KOPT-K1 (cell line): ENCODE data around the gene THEM4.
"Not testable (repeated sequence)": the region's sequence is repeated elsewhere in the genome, so short reads cannot be mapped to it uniquely, and the experiment has no call there.

Experiments used
- H3K27ac ChIP-seq: fragments of 200-600 bp; sonication (generic); 2 replicates; pipeline ENCODE4 v1.5.1; 2016; ENCODE audit warnings: antibody characterized with exemption, mild to moderate bottlenecking, low read depth, low read length; ENCODE audit not compliant: poor library complexity, severe bottlenecking
- H3K36me3 ChIP-seq: fragments of 200-600 bp; sonication (generic); 2 replicates; pipeline ENCODE4 v1.5.1; 2017; ENCODE audit warnings: antibody characterized with exemption, mild to moderate bottlenecking, low read length, moderate library complexity; ENCODE audit not compliant: insufficient read depth
- H3K9me3 ChIP-seq: fragments of 200-600 bp; sonication (generic); 2 replicates; pipeline ENCODE4 v1.5.1; 2017; ENCODE audit warnings: antibody characterized with exemption, low read length, mild to moderate bottlenecking; ENCODE audit not compliant: insufficient read depth, poor library complexity, severe bottlenecking

THEM4 gene

DNA sequence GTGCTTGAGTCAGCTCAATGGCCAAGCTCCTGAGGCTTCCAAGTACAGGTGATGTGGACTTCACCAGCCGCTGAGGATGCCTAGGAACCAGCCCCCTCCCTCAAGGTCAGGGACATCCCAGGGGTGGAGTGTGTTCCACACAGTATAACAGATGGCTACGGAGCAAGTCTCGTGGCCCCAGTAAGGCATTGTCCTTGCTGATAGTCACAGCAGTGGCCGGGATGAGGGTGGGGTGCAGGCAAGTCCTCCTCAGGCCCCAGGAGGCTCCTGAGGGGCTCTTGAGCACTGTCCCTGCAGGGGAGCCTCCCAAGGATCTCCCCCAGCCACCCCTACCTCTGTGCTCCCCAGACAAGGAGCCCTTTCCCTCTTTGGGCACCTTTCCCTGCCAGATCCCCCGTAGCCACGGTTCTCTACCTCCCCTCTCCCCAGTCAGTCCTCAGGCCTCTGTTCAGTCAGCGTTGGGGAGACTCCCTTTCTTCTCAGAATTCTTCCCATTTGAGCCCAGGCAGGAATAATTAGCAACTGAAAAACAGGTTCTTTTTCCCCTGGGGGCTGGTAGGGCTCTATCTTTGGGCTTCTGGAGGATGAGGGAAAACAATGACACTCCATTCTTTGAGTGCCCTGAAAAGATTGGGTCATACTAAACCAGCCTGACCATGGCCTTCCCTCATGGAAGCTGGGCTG, 48.7 kb downstream of the THEM4 start:
- H3K36me3 ChIP-seq: no peaks in the 10 kb centered on the region
- H3K9me3 ChIP-seq: no peaks in the 10 kb centered on the region
- no peak overlapping the region for H3K27ac ChIP-seq

DNA sequence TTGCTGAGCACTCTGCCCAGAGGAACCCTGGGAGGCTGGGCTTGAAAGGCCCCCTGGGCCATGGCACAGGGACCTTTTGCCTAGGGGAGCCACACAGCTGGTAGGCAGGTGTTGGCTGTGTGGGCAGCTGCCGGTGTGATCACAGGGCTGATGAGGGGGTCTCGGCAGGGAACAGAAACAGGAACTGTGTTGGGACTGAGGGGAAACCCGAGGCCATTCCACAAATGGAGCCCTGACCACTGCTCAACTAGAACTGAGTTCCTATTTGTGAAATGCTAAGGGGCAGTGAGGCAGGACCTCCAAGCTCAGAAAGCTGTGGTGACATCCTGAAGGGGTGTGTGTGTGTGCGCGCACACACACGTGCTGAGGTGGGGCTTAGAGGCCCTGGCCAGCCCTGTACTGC, 49.4 kb downstream of the THEM4 start:
- Histone ChIP-seq H3K36me3 (no peaks in the 10 kb centered on the region), H3K27ac (no peak overlapping the region), H3K9me3 (no peaks in the 10 kb centered on the region)

DNA sequence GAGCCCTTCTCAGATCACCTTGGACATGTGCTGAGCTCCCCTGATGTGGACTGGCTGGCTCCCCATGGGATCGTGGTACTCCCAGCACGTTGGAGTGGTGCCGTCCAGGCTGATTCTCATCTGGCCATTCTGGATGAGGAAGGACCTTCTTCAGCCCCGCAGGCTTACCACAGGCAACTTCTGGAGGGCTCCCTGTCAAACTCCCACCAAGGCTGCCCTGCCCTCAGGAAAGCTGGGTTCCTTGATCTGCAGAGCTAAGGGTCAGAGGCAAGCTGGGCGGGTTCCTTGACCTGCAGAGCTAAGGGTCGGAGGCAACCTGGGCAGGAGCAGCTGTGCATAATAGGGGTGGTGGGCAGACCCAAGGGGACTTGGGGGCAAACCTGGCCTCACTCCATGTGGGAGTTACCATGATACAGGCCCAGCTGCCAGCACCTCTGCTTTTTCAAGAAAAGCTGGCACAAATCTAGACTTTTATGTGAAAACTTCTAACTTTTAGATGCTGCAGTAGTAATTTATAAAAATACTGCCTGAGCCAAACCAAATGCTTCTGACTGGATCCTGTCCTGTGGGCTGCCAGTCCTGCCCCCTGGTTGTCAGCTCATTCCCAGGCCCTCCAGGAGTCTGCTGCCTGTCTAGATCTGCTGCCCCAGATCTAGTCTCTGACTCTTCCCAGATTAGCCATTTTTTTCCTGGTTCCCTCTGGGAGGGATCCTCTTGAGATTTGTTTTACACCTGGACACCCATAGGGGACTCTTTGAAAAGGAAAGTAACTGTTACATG, 50.2 kb downstream of the THEM4 start:
- no peaks in the 10 kb centered on the region for H3K9me3 ChIP-seq
- no peaks in the 10 kb centered on the region for H3K36me3 ChIP-seq
- no peak overlapping the region for H3K27ac ChIP-seq

DNA sequence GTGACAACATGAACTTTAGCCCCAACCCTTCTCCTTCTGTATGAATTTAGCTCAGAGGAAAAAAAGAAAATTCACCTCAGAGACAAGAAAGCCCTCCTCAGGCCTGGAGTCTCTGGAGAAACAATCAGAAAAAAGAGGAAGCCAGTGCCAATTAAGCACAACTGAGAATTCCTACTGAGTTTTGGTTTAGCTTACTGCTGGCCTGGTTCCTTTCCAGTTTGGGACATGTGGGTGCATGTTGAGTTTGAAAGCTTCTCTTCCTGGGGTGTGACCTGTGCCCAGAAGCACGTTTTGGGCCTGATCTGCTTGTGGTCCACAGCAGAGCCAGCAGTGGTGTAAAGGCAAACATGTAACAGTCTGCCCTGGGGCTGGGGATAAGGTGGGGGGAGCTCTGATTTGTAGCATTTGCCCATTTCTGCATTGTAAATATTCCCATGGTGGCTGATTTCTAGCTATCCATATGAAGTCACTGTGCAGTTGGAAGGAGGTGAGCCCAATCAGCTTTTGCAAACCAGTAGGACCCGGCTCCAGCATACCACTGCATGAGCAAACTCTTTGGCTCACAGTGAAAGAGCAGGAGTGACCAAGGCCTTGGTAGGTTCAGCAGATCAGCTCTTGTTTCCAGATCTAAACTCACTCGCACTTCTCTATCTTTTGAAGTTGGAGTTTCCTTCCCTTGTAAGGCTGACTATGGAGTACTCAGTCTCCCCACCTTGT, 51.1 kb downstream of the THEM4 start:
- Histone ChIP-seq H3K27ac (no peak overlapping the region), H3K36me3 (no peaks in the 10 kb centered on the region), H3K9me3 (no peaks in the 10 kb centered on the region)

DNA sequence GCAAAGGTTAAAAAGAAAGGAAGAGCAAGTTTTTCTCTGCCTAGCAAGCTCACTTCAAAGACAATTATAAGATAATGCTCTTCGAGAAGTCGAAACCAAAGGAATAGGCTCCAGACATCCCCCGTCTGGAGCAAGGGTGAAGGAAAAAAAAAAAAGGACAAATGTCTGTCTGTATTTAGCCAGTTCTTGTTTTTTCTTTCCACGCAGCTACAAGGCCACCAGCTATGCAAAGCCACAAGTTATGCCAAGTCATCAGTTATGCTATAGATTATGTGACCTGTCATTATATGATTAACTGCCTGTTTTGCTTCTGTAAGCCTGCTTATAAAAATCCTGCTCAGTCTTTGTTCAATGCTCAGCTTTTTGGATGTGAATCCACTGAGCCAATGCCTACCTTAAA, 53.4 kb downstream of the THEM4 start:
- Histone ChIP-seq H3K36me3 (no peaks in the 10 kb centered on the region), H3K27ac (no peak overlapping the region), H3K9me3 (no peaks in the 10 kb centered on the region)

DNA sequence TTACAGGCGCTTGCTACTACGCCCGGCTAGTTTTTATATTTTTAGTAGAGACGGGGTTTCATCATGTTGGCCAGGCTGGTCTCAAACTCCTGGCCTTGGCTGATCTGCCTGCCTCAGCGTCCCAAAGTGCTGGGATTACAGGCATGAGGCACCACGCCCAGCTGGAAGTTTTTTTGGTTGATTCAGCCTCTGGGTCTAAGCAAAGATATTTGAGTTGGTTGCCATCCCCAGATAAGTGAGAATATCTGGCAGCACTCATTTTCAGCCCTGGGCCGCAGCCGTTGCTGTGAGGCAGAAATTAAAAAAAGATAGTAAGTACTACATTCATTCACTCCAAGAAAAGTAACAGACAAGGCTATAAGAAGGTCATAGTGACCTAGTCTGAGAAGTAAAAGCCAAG, 53.8 kb downstream of the THEM4 start:
- H3K36me3 ChIP-seq, H3K27ac ChIP-seq, H3K9me3 ChIP-seq: not testable (repeated sequence)

DNA sequence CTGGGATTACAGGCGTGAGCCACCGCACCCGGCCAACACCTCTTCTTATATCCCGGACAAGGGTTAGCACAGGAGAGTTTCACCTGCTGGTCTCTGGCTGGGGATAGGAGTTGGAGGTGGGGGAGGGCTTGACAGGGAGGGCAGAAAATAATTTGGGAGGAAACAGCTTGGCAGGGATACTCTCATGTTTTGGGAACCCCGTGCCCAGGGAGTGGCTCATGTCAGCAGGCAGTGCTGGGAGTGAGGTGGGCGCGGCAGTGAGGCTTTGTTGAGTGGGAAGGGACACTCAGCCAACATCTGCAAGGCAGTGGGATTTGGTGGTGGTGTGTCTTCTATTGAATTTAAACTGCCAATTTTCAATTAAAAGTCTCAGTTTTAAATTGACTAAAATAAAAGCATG, 54.7 kb downstream of the THEM4 start:
- no peak overlapping the region for H3K27ac ChIP-seq

DNA sequence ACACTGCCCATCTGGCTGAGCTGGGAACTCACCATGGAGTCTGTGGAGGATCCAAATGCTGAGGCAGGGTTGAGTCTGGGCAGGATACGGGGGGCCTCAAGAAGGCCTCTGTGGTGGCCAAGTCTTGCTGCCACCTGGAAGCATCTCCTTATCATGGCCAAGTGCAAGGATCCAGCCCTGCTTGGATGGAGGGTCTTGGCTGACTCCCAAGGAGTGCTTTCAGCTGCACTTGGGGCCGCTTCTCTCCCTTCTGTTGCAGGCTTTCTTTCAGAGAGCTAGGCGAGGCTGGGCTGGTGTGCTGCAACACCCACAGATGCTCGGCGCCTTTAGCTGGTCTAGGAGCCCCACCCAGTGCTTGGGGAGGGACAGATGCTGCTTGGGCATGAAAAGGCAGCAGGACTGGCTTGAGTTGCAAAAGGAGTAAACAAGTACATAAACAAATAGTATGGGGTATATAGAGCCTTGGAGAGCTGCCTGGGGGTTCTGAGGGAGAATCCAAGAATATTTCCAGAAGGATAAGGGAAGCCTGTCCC, 55.8 kb downstream of the THEM4 start, which contains the start of gene THEM5:
THEM5 (minus strand) TSS at position 302 of the 533 bp plus-strand sequence; CDS start at position 155, 147 bp downstream.
- Histone ChIP-seq H3K36me3 (no peaks in the 10 kb centered on the region), H3K27ac (no peak within 1 kb of the TSS), H3K9me3 (no peaks in the 10 kb centered on the region)

More for the DNA sequence above, 54.7 kb downstream of the THEM4 start:
- Histone ChIP-seq H3K9me3 (no peaks in the 10 kb centered on the region), H3K36me3 (no peaks in the 10 kb centered on the region)

DNA sequence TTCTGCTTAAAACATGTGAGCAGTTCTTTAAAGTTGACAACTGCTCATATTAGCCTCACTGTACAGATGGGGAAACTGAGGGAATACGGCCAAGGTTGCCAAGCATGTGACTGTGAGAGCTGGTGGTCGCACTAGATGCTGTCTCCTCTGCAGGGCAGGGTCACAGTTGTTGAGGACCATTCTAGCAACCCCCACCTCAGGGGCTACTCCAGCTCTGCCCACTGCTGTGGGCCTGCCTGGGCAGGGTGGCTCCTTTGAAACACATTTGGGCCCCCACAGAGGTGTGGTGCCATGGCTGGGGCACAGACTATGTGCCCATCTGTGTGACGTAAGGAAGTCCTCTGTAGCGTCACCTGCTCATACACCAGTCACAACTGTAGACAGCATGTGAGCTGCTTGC, 56.6 kb downstream of the THEM4 start:
- Histone ChIP-seq H3K36me3 (no peaks in the 10 kb centered on the region), H3K27ac (no peak overlapping the region), H3K9me3 (no peaks in the 10 kb centered on the region)

DNA sequence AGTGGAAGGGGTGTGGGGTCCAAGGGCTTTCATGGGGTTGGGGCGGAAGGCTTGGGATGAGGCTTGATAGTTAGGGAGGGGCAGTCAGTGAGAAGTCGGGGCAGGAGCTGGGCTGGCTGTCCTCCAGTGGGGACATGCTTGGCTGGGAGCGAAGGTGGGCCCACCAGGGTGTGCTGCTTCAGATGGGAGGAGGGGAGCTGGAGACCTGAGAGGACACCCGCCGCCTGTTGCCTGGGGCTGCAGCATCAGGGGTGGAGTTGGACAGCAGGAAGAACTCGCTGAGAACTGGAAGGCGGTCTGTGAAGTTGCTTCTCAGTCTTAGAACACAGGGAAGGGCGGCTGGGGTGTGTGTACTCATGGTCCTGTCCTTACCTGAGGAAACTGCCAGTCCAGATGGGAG, 57.4 kb downstream of the THEM4 start:
- Histone ChIP-seq H3K36me3 (no peaks in the 10 kb centered on the region), H3K27ac (no peak overlapping the region), H3K9me3 (no peaks in the 10 kb centered on the region)

DNA sequence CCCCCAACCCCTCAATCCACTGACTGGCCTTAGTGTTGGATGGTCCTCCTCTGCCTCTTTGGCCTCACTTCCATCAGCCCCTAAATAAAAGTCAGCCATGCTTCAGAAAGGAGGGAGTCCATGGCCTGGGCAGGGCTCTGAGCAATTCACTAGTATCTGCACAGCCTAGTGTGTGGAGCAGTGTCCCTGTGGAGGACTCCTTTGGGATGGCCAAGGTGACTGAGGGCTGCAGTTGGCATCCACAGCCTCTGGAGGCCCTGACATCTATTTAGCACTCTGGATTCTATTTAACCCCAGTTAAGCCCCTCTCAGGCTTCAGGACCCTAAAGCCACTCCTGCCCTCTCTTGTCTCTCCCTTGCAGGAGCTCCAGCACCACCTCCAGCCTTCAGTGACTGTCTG, 59.4 kb downstream of the THEM4 start:
- Histone ChIP-seq H3K36me3 (no peaks in the 10 kb centered on the region), H3K9me3 (no peaks in the 10 kb centered on the region), H3K27ac (no peak overlapping the region)

DNA sequence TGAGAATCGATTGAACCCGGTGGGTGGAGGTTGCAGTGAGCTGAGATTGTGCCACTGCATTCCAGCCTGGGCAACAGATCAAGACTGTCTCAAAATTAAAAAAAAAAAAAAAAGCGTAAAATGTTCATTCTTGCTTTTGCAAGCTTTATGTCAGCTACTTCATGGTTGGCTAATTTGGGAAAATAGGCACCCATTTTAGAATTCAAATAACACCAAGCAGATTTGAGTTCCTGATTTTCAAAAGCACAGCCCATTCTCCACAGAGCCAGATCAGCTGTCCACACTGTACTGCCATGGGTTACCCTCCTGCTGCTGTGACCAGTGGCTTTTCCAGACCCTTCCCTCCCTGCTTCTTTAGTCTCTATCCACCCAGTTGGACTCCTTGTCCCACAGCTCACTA, 60.2 kb downstream of the THEM4 start:
- no peak overlapping the region for H3K27ac ChIP-seq

DNA sequence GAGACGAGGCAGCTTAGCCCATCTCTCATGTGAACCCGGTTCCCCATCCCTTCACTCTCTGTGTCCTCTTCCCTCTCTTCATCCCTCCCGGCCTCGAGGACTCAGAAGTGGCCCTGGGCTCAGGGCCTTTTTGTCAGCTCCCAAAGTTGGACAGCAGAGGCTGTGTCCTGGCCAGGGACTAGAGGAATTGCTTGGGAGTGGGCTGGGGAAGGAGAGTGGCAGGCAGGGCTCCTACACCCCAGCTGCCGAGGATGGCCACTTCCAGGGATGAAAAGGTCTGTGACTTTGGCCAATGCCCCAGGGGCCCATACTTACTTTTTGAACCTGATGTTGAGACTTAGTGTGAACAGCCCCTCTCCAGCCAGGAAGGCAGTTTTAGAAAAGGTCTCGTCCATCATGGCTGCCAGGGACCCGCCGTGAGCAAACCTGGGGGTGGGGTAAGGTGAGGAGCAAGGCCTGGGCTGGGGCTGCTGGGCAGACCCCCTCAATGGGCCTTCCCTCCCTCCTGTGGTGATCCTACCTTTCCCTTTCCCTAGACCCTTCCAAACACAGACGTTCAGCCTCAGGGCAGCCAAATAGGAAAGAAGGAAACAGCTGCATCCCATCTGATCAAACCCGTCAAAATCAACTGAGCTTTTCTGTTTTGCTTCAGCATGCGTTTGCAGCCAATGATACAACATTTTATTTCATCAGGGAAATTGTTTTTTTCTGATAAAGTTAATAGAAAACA, 61.3 kb downstream of the THEM4 start:
- H3K9me3 ChIP-seq: no peaks in the 10 kb centered on the region
- no peaks in the 10 kb centered on the region for H3K36me3 ChIP-seq
- H3K27ac ChIP-seq: no peak overlapping the region

More for the DNA sequence above, 60.2 kb downstream of the THEM4 start:
- H3K9me3 ChIP-seq: no peaks in the 10 kb centered on the region
- H3K36me3 ChIP-seq: no peaks in the 10 kb centered on the region

DNA sequence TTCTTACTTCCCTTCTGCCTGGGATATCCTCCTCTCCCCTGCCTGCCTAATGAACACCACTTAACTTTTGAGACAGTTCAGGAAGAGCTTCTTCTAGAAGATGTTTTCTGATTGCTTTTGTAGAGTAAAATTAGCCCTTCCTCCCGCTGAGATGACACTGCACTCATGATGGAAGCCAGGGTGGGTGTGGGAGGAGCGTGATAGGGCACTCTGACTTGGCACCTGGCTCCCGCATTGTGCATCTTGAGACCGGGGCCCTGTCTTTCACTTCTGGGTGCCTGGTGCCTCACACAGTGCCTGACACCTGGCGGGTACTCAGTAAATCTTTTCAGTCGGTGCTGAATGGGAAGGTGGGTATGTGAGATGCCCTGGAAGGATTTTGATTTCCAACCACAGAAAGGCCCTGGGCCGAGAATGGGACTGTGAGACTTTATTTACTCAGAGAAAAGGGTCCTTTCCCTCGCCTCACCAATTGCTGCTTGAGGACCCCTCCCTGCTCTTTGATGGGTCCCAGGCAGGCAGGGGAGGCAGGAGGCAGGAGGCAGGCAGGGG, 62.5 kb downstream of the THEM4 start:
- Histone ChIP-seq H3K27ac (no peak overlapping the region), H3K9me3 (no peaks in the 10 kb centered on the region)

More for the DNA sequence above, 62.5 kb downstream of the THEM4 start:
- H3K36me3 ChIP-seq: no peaks in the 10 kb centered on the region
